ENCODE measurements around the gene TRPV3. TPM values are rescaled to one million over a fixed set of nuclear protein-coding genes. Genes with fewer than 3 reads are reported as not detected.
A peak's percentile ranks its signal among the peaks of the same experiment; 100 is the strongest.

Gene TRPV3
- total and polyA plus RNA-seq, 2 of the 8 experiments (the other 6 are each of a cell fraction or from before 2014, with no cell fraction given): 0.56 to 1.0 TPM

DNA sequence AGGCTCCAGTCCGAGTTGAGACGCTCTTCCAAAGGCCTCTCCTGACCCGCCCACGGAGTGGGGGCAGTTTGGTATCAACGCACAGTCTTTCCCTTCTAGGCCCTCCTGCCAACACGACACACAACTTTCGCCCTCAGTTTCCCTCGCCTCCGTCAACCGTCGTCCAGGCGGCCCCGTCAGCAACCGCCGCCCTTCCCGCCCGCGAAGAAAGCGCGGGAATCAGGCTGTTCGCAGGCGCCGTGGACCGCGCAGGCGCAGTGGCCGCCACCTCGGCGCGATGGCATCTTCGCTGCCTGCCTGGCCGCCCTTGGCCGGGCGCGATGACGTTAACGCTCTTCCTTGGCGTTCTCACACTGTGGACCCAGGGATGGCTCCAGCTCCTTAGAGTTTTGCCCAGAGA, 86.0 kb downstream of the TRPV3 start, which contains the start of gene SPATA22:
Gene SPATA22, minus strand, starts transcription at position 221 of the 400 bp plus-strand sequence. CDS start 2,494 bp downstream, outside the sequence.
- DNase-seq (ENCODE audit: low read depth in 1 of 2, low spot score in 2 of 2) (no peak), FAIRE-seq (no peak)
- 0 out of 2 replicates have a peak within 1 kb of the TSS, but pooled peaks have one; percentile 49 for H2AFZ ChIP-seq (ENCODE audit: low read length)
- H4K91ac ChIP-seq (replicated peaks; ENCODE audit: insufficient read length, low read length): peak within 1 kb of the TSS; percentile 70
- no peak within 1 kb of the TSS for H3K4me3 ChIP-seq (ENCODE audit: extremely low read depth in 1 of 4, insufficient read depth in 2 of 4, low read depth in 3 of 4, low read length in 4 of 4)
- no peaks in the 10 kb centered on the region for H4K20me1 ChIP-seq (replicated peaks in 1 of 2; ENCODE audit: control insufficient read depth in 1 of 2, insufficient read depth in 2 of 2, low read length in 2 of 2)
- H2BK120ac ChIP-seq (replicated peaks; ENCODE audit: low read depth, low read length): no peak within 1 kb of the TSS
- H3K23ac ChIP-seq (ENCODE audit: insufficient read length): no peak within 1 kb of the TSS
- H2AK5ac ChIP-seq (ENCODE audit: low read depth, low read length): no peak within 1 kb of the TSS
- no peaks in the 10 kb centered on the region for H3K79me1 ChIP-seq (ENCODE audit: low read depth, low read length)
- 0 out of 2 replicates have a peak within 1 kb of the TSS, but pooled peaks have one; percentile 5 for H2BK5ac ChIP-seq (ENCODE audit: low read depth, low read length)
- H3K9me3 ChIP-seq (ENCODE audit: insufficient read depth in 2 of 2, low read depth in 1 of 2, low read length in 1 of 2): no peaks in the 10 kb centered on the region
- H3K56ac ChIP-seq (replicated peaks; ENCODE audit: insufficient read length, low read depth, low read length): no peak within 1 kb of the TSS
- TF ChIP-seq EGR1 (IDR thresholded peaks at IDR 0.05; ENCODE audit: borderline replicate concordance, low read depth, low read length) (no peak), KDM5A (IDR thresholded peaks at IDR 0.05; ENCODE audit: low read length) (no peak), BCL11A (IDR thresholded peaks at IDR 0.05; ENCODE audit: low read depth in 2 of 2, low read length in 2 of 2) (no peak)
- TF ChIP-seq, protein P1, sequence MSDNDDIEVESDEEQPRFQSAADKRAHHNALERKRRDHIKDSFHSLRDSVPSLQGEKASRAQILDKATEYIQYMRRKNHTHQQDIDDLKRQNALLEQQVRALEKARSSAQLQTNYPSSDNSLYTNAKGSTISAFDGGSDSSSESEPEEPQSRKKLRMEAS (IDR thresholded peaks at IDR 0.05): no peak
- peaks cover 0 to 5% (median 0%) of the 10 kb centered on the region in 4 experiments; a peak in 1 of 7 replicates for H3K4me1 ChIP-seq (replicated peaks in 1 of 4; ENCODE audit: control insufficient read depth in 3 of 4, insufficient read depth in 4 of 4, low read length in 3 of 4)
- H3K4ac ChIP-seq (replicated peaks; ENCODE audit: insufficient read length, low read depth, low read length): no peak within 1 kb of the TSS
- no peak within 1 kb of the TSS for H2BK12ac ChIP-seq (ENCODE audit: low read depth, low read length)
- H3K23me2 ChIP-seq (ENCODE audit: low read depth, low read length): no peaks in the 10 kb centered on the region
- H3K36me3 ChIP-seq (ENCODE audit: control insufficient read depth in 2 of 4, insufficient read depth in 4 of 4, low read length in 3 of 4): no peaks in the 10 kb centered on the region
- H3K27ac ChIP-seq (ENCODE audit: low read depth, low read length): no peak within 1 kb of the TSS
- no peaks in the 10 kb centered on the region for H3K27me3 ChIP-seq (replicated peaks in 1 of 4; ENCODE audit: control insufficient read depth in 3 of 4, extremely low read depth in 1 of 4, insufficient read depth in 3 of 4, low read length in 3 of 4)
- H3K4me2 ChIP-seq (ENCODE audit: insufficient read depth in 1 of 2, low read depth in 2 of 2, low read length in 2 of 2): no peak within 1 kb of the TSS
- no peak within 1 kb of the TSS for H3K14ac ChIP-seq (ENCODE audit: insufficient read length)
- H3K79me2 ChIP-seq (ENCODE audit: control insufficient read depth in 1 of 2, insufficient read depth in 2 of 2, low read length in 2 of 2): no peaks in the 10 kb centered on the region
- no peak within 1 kb of the TSS for H3K18ac ChIP-seq (ENCODE audit: extremely low read depth, low read length)
- 93% methylated on average over 35 of the region's 38 CpGs; no CpG with 5 or more reads in 1 of the 2 experiments for WGBS, 2 experiments (ENCODE audit: extremely low coverage in 1 of 2, insufficient coverage in 1 of 2, insufficient read length in 1 of 2, insufficient replicate concordance in 2 of 2, low coverage in 1 of 2, low lambda C conversion rate in 2 of 2, missing lambda C conversion rate in 1 of 2)
- H4K5ac ChIP-seq (ENCODE audit: insufficient read length, low read depth, low read length): no peak within 1 kb of the TSS
- CTCF ChIA-PET (ENCODE audit: partially characterized antibody): no interaction called here
- POLR2A ChIA-PET (ENCODE audit: partially characterized antibody): no interaction called here
- H4K8ac ChIP-seq (ENCODE audit: extremely low read depth, insufficient read depth, low read length): peak within 1 kb of the TSS; percentile 38
- no peak within 1 kb of the TSS for H3K9ac ChIP-seq (replicated peaks in 1 of 4; ENCODE audit: extremely low read depth in 1 of 4, low read depth in 3 of 4, low read length in 3 of 4)
- no peak within 1 kb of the TSS for H2BK15ac ChIP-seq (ENCODE audit: low read length)
- no peak within 1 kb of the TSS for H2BK20ac ChIP-seq (ENCODE audit: low read length)

Measured in H1 (cell line).